Upper lobe of left lung (tissue), 6 donors: ENCODE data around the gene TK2. TPM values are rescaled to one million over a fixed set of nuclear protein-coding genes. Genes with fewer than 3 reads are reported as not detected.
A peak's percentile ranks its signal among the peaks of the same experiment; 100 is the strongest.

ENCODE experiments used
- ATAC-seq, 2 donors: fragments of 200-7000 bp; cut with Tn5 transposase; one replicate each; pipeline ENCODE4 v1.9.1; 2022; ENCODE audit warnings: mild to moderate bottlenecking in 2 of 2, moderate library complexity in 2 of 2; ENCODE audit not compliant: low FRiP score in 2 of 2
- DNase-seq, 2 donors: peaks; one replicate each; pipeline ENCODE4 v3.0.0-alpha.2; 2019 to 2020
- H3K27ac ChIP-seq, 4 donors: fragments of 200-600 bp; sonication (generic); one replicate each; pipeline ENCODE4 v1.5.1; 2016 to 2019
- H3K27me3 ChIP-seq, 4 donors: fragments of 200-600 bp; sonication (generic); one replicate each; pipeline ENCODE4 v1.5.1; 2017 to 2019
- H3K36me3 ChIP-seq, 4 donors: fragments of 200-600 bp; sonication (generic); one replicate each; pipeline ENCODE4 v1.5.1; 2016 to 2019
- H3K4me1 ChIP-seq, 4 donors: fragments of 200-600 bp; sonication (generic); one replicate each; pipeline ENCODE4 v1.5.1; 2018 to 2019
- H3K4me3 ChIP-seq, 4 donors: fragments of 200-600 bp; sonication (generic); one replicate each; pipeline ENCODE4 v1.5.1; 2017 to 2019; ENCODE audit warnings: mild to moderate bottlenecking in 2 of 4, moderate library complexity in 1 of 4
- H3K9me3 ChIP-seq, 4 donors: fragments of 200-600 bp; sonication (generic); one replicate each; pipeline ENCODE4 v1.5.1; 2018 to 2019
- CTCF ChIP-seq, 6 experiments: fragments of 450-650 bp in 4 of 6; fragments of 200-600 bp in 2 of 6; sonication (generic) in 2 of 6; IDR thresholded peaks; one replicate each; pipeline ENCODE4 v1.5.1; 2016 to 2019; ENCODE audit warnings: antibody characterized with exemption in 6 of 6
- EP300 ChIP-seq, 4 donors: sonication (generic); formaldehyde crosslinking; IDR thresholded peaks; one replicate each; pipeline ENCODE4 v1.5.1; 2017; ENCODE audit warnings: antibody characterized with exemption in 4 of 4, control low read depth in 2 of 4
- POLR2A ChIP-seq, 4 donors: fragments of 450-650 bp; IDR thresholded peaks; one replicate each; pipeline ENCODE4 v1.5.1; 2016 to 2017; ENCODE audit warnings: antibody characterized with exemption in 4 of 4, mild to moderate bottlenecking in 2 of 4
- POLR2AphosphoS5 ChIP-seq, 2 donors: sonication (generic); formaldehyde crosslinking; IDR thresholded peaks; one replicate each; pipeline ENCODE4 v1.5.1; 2017; ENCODE audit warnings: antibody characterized with exemption in 2 of 2
- WGBS, 2 donors: methylation state at CpG; one replicate each; pipeline ENCODE4 v1.1.5; 2017 to 2018; 5-methylcytosine and 5-hydroxymethylcytosine counted together
- total RNA-seq, 6 donors: library from RNA; depleted of rRNA in 4 of 6; stranded (reverse); fragments of >200 nt in 4 of 6; gene quantifications; one replicate each; pipeline versions ENCODE4 v1.1.0 to v1.2.1, GENCODE V29; 2016 to 2021
- donor health status: DM: no; HTN: no; CAD: no; lungs with moderate emphysema.
- donor health status: DM: no; HTN: yes; CAD: no; lungs with severe emphysema.

TK2 gene
- total RNA-seq, 6 donors from 2014 or later: 28.2 to 54.0 (median 36.6) TPM

DNA sequence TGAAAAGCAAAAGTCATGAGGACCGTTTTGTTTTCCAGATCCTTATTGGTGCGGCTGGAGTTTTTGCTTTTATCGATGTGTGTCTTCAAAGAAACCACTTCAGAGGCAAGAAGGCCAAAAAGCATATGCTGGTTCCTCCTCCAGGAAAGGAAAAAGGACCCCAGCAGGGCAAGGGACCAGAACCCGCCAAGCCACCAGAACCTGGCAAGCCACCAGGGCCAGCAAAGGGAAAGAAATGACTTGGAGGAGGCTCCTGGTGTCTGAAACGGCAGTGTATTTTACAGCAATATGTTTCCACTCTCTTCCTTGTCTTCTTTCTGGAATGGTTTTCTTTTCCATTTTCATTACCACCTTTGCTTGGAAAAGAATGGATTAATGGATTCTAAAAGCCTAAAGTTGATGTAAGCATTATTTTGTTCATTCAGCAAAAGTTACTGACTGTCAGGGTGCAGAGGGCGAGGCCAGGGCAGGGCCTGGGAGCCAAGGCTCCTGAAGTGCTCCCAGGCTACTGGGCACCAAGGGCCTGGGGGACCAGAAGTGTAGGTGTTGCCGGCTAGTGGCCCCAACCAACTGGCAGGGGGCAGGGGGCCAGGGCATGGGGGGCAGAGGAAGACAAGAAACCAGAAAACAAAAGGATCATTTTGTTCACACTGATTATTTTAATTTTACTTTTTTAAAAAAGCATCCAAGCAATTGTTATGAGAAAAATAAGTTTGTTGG lies 38.1 kb upstream of the TK2 start:
- H3K27me3 ChIP-seq: no peaks in the 10 kb centered on the region
- no peak for DNase-seq
- H3K4me3 ChIP-seq: peak overlapping the region in 1 of 4 donors; percentile 3
- H3K9me3 ChIP-seq: no peaks in the 10 kb centered on the region
- no peaks in the 10 kb centered on the region for H3K36me3 ChIP-seq
- TF ChIP-seq EP300 (IDR thresholded peaks at IDR 0.05) (no peak), POLR2A (IDR thresholded peaks at IDR 0.05) (no peak), CTCF (IDR thresholded peaks at IDR 0.05) (no peak), POLR2AphosphoS5 (IDR thresholded peaks at IDR 0.05) (no peak)
- WGBS, 2 donors: 58 to 75% methylated on average over 7 of the region's 7 CpGs
- peaks cover 11 to 24% (median 23%) of the 10 kb centered on the region in 4 donors for H3K4me1 ChIP-seq
- peak overlapping the region in 3 of 4 donors; percentile 15 to 69 (median 27) for H3K27ac ChIP-seq
- ATAC-seq: no peak

GRCh38 chr16:66585481-66586239 lies 35.7 kb upstream of the TK2 start:
- Histone ChIP-seq H3K27ac (peak overlapping the region in 3 of 4 donors; percentile 39 to 69 (median 64)), H3K9me3 (no peaks in the 10 kb centered on the region), H3K27me3 (no peaks in the 10 kb centered on the region), H3K4me3 (no peak overlapping the region), H3K36me3 (no peaks in the 10 kb centered on the region), H3K4me1 (peaks cover 11 to 24% (median 23%) of the 10 kb centered on the region in 4 donors)
- ATAC-seq (peak; percentile 39 to 46), DNase-seq (peak in 1 of 2 donors; percentile 55)
- WGBS, 2 donors: 50 to 53% methylated on average over 10 of the region's 10 CpGs
- TF ChIP-seq POLR2AphosphoS5 (IDR thresholded peaks at IDR 0.05) (peak in 1 of 2 donors; percentile 44), CTCF (IDR thresholded peaks at IDR 0.05) (no peak)

GRCh38 chr16:66581246-66581952 lies 31.5 kb upstream of the TK2 start:
- no peak for ATAC-seq
- H3K27ac ChIP-seq: no peak overlapping the region
- H3K36me3 ChIP-seq: no peaks in the 10 kb centered on the region
- no peak for TF ChIP-seq CTCF (IDR thresholded peaks at IDR 0.05)
- TF ChIP-seq EP300 (IDR thresholded peaks at IDR 0.05): no peak
- no peak for TF ChIP-seq POLR2A (IDR thresholded peaks at IDR 0.05)
- TF ChIP-seq POLR2AphosphoS5 (IDR thresholded peaks at IDR 0.05): no peak
- DNase-seq: no peak
- H3K4me3 ChIP-seq: no peak overlapping the region
- peaks cover 19 to 24% (median 22%) of the 10 kb centered on the region in 4 donors for H3K4me1 ChIP-seq
- no peaks in the 10 kb centered on the region for H3K9me3 ChIP-seq
- 56 to 89% methylated on average over 3 of the region's 3 CpGs for WGBS, 2 donors
- H3K27me3 ChIP-seq: peaks cover 0 to 3% (median 0%) of the 10 kb centered on the region in 4 donors

DNA sequence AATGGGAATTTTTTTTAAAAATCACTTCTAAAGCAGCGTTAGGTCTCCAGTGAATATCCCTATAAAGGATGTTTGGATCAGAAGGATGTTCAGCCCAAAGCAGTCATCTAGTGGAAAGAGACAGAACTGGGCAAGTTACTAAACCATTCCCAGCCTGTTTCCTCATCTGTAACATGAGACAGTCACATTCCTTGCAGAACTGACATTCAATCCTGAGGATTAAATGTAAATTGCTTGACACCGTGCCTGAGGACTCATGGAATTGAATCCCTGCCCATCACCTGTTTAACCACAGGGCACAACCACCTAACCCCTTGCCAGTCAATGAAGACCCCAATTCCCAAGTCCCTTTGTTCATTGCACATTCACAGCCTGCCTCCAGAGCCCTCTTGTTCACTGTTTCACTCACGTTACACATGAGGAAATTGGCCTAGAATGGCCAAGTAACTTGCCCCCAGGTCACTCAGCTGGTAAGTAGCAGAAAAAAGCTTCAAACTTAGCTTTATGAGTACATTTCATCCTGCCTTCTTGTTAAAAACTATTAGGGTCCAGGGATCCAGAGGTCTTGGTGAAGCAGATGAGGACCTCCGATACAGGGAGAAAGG lies 30.8 kb upstream of the TK2 start:
- Histone ChIP-seq H3K4me1 (peaks cover 12 to 17% (median 15%) of the 10 kb centered on the region in 4 donors), H3K9me3 (no peaks in the 10 kb centered on the region), H3K4me3 (no peak overlapping the region), H3K27me3 (peaks cover 0 to 3% (median 0%) of the 10 kb centered on the region in 4 donors), H3K36me3 (no peaks in the 10 kb centered on the region), H3K27ac (no peak overlapping the region)
- ATAC-seq (peak in 1 of 2 donors; percentile 66), DNase-seq (no peak)
- 87 to 92% methylated on average over 4 of the region's 4 CpGs for WGBS, 2 donors
- TF ChIP-seq POLR2A (IDR thresholded peaks at IDR 0.05) (no peak), EP300 (IDR thresholded peaks at IDR 0.05) (no peak), POLR2AphosphoS5 (IDR thresholded peaks at IDR 0.05) (no peak), CTCF (IDR thresholded peaks at IDR 0.05) (no peak)
